ENCODE measurements around the gene PTPRD.

DNA sequence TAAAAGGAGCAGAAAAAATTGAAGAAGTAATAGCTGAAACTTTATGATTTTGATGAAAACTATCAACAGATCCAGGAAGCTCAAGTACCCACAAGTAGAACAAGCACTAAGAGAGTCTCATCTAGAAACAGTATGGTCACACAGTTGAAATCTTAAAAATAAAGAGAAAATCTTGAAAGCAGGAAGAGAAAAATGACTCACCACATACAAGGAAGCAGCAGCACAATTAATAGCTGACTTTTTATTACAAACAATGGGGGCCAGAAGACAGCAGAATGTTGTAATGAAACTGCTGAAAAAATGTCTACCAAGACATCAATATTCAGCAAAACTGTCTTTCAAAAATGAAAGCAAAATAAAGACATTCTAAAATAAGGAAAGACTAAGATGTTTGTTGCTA, 1704.9 kb downstream of the PTPRD start:
- TF ChIP-seq, protein P1, sequence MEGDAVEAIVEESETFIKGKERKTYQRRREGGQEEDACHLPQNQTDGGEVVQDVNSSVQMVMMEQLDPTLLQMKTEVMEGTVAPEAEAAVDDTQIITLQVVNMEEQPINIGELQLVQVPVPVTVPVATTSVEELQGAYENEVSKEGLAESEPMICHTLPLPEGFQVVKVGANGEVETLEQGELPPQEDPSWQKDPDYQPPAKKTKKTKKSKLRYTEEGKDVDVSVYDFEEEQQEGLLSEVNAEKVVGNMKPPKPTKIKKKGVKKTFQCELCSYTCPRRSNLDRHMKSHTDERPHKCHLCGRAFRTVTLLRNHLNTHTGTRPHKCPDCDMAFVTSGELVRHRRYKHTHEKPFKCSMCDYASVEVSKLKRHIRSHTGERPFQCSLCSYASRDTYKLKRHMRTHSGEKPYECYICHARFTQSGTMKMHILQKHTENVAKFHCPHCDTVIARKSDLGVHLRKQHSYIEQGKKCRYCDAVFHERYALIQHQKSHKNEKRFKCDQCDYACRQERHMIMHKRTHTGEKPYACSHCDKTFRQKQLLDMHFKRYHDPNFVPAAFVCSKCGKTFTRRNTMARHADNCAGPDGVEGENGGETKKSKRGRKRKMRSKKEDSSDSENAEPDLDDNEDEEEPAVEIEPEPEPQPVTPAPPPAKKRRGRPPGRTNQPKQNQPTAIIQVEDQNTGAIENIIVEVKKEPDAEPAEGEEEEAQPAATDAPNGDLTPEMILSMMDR (conservative IDR thresholded peaks at IDR 0.05; ENCODE audit: low read depth, low read length): no peak
- TF ChIP-seq EZH2 (IDR thresholded peaks at IDR 0.05; ENCODE audit: borderline replicate concordance, low read depth, low read length, poor library complexity, severe bottlenecking): no peak
